ENCODE measurements around the gene TYW1. TPM values are rescaled to one million over a fixed set of nuclear protein-coding genes. Genes with fewer than 3 reads are reported as not detected.
"Not testable (repeated sequence)": the region's sequence is repeated elsewhere in the genome, so short reads cannot be mapped to it uniquely, and the experiment has no call there.

Gene TYW1
- total RNA-seq, 1 donor from 2014 or later, result 14.0 TPM

DNA sequence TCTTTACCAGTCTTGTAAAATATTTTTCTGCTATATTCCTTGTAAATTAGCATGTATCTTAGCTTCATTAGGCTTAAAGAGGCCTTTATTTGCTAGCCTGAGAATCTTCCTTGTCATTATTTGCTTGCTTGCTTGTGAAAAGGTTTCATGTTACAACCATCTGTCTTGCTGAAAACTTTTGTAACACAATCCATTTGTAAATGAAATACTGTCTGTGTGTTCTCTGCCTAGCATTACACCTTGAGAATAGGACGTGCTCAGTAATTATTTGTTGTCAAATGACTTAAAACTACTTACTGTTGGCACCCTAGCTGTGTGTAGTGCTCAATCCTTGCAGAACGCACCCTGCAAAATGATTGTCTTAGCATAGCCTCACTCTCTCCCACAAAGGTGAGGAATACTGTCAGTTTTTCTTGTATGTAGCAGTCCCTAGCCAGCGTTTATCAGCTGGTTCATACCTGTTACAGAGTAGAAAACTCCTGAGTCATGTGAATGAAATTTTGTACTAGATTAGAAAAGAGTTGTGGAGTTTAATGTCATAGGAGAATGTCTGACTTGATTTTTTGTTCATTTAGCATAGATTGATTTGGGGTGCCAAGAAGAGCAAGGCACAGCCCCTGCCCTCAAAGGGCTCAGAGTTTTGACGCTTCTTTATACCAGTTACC is 193.3 kb downstream of the TYW1 start:
- not testable (repeated sequence) for DNase-seq (ENCODE audit: low spot score)

DNA sequence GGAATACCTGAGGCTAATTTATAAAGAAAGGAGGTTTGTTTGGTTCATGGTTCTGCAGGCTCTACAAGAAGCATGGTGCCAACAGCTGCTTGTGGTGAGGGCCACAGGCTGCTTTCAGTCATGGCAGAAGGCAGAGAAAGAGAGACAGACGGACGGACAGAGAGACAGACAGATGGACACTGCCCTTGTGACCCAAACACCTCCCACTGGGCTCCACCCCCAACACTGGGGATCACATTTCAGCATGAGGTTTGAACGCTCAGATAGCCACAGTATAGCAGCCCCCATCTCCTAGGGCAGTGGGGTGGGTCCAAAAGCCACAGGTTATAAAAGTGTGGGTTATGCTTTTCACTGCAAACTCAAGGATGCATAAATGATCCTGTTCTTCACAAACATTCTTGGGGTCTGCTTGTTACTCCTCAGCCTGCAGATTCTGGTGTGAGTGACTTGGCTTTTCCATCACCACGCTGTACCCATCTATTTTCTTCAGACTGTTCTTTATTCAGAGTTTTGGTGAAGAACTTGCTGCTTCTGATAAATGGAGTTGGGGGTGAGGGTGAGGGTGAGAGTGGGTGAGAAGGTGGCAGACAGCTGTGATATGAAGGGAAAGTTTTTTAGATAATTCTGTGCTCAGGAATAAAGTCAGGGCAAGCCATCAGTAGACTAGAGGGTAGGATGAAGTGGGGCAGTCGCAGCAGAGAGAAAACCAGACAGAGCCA is 194.5 kb downstream of the TYW1 start:
- not testable (repeated sequence) for DNase-seq (ENCODE audit: low spot score)

DNA sequence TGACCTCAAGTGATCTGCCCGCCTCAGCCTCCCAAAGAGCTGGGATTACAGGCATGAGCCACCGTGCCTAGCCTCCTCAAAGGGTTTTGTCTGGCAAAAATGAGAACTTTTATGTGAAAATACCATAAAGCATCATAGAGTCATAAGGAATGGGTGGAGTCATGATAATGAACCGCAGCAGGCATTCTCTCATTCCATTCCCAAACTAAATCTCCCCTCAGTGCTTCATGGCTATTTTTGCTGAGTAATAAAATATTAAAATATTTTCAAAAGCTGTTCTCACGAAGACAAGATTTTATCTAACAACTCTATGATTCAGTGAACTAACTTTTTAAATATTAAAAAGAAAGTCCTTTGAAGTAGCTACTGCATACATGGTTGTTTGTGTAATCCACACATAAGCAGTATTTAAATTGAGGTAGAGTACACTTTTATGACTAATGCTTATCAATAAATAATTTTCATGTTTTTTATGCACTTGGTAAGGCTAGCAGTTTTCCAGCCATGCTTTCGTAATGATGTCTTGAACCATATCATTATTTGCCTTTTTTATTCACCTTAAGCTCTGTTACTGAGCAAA is 195.6 kb downstream of the TYW1 start:
- DNase-seq (ENCODE audit: low spot score), result not testable (repeated sequence)

DNA sequence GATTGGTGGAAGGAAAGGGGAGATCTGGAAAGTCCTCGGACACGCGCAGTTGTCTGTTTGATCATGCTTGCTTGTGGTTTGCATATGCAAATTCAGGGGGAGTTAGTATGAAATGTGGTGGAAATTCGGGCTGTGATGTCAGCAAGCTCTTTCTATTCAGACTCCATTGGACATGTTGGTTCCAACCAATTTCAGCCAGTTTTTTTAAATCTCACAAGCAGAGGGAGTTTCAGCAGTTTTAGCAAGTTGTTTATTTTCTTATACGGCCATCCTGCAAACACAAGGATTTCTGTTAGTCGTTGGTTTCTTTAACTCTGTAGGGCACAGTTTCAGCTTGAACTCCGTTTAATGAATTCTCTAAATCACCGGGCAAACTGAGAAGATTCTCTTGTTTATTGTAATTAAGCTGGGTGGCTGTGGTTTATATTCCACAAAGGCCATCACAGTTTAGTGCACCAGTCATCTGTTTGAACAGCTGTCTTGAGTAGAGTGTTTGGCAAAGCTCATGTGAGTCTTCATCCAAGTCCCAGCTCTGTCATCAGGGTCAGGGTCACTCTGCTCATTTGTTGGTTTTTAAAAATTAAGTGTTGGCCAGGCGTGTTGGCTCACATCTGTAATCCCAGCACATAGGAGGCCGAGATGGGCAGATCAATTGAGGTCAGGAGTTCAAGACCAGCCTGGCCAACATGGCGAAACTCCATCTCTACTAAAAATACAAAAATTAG is 196.4 kb downstream of the TYW1 start:
- not testable (repeated sequence) for DNase-seq (ENCODE audit: low spot score)

DNA sequence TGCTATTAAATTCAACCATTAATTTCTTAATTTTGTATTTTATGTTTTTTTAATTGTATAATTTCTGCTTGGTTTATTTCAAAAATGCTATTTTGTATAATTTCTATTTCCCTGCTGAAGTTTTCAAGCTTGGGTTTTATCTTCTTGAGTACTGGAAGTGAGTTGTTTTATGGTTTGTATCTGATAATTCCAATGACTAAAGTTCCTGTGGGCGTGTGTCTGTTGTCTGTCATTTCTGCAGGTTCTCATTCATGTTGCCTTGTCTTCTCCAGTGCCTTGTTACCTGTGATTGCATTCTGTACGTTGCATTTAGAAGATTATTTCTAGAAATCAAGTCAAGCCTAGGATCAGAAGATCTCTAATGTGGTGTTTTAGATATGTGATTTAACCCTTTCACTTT is 199.5 kb downstream of the TYW1 start:
- DNase-seq (ENCODE audit: low spot score), result not testable (repeated sequence)

DNA sequence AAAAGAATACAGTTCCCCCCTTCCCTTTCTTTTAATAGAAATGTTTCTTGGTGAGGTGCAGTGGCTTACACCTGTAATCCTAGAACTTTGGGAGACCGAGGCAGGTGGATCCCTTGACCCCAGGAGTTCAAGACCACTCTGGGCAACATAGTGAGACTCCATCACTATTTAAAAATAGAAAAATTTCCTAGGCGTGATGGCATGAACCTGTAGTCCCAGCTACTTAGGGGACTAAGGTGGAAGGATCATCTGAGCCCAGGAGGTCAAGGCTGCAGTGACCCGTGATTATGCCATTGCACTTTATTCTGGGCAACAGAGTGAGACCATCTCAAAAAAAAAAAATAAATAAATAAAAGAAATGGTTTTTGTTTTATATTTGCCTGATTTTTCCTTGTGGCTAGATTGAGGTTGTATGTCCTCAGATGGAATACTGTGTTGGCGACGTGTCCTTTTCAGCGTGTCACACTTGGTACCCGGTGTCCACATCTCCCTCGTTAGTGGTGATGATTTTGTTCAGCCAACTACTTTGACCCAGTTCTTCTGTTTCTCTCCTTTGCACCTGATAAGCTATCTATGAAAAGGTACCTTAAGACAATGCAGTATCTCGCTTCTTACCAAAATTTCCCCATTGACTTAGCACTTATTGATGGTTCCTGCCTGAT is 202.4 kb downstream of the TYW1 start:
- not testable (repeated sequence) for DNase-seq (ENCODE audit: low spot score)

DNA sequence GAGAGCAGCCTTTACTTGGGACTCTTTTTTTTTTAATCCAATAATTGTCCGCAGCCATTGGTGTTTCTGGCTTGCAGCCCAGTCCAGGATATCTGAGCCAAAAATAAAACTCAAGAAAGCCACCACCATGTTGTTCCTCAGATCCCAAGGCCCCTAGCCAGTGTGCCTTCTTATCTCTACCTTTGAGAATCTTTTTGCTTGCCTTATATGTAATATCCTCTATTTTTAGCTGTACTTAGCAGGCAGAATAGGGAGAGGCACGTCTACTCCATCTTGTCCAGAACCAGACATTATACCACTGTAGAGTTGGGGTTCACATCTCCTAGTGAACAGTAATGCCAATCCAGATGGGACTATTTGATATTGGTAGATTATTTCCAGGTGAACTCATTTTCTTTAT is 209.1 kb downstream of the TYW1 start:
- DNase-seq (ENCODE audit: low spot score), result not testable (repeated sequence)

DNA sequence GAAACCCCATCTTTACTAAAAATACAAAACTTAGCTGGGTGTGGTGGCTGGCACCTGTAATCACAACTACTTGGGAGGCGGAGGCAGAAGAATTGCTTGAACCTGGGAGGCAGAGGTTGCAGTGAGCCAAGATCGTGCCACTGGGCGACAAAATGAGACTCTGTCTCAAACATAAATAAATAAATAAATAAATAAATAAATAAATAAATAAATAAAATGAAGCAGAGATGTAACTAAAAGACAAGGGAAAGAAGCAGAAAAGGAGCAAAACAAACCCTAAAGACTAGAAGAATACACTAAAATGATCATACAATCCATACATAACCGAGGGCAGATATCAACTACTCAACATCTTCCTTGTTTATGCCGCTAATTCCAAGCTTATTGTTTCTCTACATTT is 209.8 kb downstream of the TYW1 start:
- no peak for DNase-seq (ENCODE audit: low spot score)

DNA sequence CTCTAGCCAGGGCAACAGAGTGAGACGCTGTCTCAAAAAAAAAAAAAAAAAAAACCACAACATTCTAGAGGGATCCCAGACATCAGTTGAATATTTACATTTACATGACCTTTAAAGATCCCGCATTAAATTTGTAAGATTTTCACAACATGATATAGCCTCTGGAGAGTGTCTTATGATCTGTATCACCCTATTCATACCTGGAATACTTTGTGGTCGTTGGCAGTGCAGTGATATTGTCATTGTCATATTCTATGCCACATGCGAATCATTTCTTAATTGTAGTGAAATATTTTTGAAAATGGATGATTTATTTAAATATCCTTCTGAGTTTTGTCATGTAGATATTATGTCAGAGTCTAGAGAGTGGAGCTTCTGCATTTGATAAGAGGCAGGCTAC is 212.0 kb downstream of the TYW1 start:
- not testable (repeated sequence) for DNase-seq (ENCODE audit: low spot score)

DNA sequence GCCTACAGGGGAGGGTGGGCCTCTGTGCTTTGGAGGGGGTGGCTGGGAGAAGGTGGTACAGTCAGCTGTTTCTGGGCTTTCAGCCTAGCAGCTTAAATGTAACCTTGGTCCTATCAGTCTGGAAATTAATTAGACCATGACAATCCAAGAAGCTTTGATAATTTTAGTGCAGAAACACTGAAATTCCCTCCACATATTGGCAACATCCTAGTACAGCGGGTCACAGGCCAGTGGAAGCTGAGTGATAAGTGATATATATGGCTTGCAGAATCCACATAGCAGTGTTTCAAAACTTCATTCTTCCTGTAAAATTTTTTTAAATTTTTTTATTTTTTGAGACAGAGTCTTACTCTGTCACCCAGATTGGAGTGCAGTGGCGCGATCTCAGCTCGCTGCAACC is 212.6 kb downstream of the TYW1 start:
- DNase-seq (ENCODE audit: low spot score), result no peak

DNA sequence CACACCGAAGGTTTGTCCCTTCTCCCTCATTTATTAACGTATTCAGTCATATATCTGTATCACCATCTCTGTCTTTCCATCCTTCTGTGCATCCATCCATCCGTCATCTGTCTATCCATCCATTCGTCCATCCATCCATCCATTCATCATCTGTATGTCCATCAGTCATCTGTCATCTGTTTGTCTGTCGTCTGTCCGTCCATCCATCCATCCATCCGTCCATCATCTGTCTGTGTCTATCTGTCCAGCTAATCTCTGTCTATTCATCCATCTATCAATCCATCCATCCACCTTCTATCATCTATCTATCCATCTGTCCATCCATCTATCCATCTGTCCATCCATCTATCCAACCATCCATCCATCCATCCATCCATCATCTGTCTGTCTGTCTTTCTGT is 213.9 kb downstream of the TYW1 start:
- no peak for DNase-seq (ENCODE audit: low spot score)

DNA sequence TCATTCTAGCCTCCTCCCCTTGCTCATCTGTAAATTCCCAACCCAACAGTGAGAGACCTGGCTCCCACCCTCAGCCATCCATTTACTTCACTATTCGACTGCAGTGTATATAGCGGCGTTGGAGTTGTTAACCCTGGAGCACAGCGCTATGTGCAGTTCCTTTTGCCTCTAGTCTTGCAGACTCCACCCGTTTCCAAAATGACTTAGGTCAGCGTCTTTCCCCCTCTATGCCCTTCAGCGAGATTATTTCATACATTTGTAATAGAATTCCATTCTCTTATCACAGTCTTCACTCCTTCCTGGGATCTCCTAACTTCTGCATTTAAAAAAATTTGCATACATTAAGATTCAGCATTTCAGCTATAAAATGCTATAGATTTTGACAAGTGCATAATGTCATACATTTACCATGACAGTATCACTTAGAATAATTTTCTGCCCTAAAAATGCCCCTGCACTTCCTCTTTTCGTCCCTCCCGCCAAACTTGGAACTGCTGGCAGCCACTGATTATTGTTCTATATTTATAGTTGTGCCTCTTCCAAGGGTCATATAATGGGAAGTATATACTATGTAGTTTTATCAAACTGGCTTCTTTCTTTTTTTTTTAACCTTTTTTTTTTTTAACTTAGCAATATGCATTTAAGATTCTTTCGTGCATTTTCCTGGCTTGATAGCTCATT is 215.2 kb downstream of the TYW1 start:
- not testable (repeated sequence) for DNase-seq (ENCODE audit: low spot score)

DNA sequence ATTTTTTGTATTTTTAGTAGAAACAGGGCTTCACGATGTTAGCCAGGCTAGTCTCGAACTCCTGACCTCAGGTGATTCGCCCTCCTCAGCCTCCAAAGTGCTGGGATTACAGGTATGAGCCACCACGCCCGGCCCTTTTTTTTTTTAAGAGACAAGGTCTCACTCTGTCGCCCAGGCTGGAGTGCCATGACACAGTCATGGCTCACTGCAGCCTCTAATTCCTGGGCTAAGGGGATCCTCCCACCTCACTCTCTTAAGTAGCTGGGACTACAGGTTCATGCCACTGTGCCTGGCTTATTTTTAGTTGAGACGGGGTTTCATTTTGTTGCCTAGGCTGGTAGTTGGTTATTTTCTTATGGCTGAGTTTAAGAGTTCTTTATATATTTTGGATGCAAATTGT is 216.4 kb downstream of the TYW1 start:
- DNase-seq (ENCODE audit: low spot score), result not testable (repeated sequence)

DNA sequence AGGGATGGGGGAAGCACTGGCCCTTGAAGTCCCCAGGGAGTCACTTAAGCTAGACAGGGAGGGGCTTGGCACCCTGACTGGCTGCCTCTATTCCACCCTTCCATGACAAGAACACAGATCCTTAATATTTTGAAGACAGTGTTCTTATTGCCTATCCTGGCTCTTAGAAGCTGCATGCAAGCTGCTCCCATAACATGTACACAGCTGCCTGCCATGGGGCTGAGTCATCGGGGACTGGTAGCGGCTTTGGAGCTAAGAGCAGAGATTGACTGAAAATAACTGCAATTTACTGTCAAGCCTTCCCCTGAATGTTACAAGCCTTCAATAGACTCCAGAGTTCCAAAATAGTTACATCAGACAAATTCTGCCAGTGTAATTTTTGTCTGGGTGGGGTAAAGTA is 226.9 kb downstream of the TYW1 start:
- DNase-seq (ENCODE audit: low spot score), result not testable (repeated sequence)

DNA sequence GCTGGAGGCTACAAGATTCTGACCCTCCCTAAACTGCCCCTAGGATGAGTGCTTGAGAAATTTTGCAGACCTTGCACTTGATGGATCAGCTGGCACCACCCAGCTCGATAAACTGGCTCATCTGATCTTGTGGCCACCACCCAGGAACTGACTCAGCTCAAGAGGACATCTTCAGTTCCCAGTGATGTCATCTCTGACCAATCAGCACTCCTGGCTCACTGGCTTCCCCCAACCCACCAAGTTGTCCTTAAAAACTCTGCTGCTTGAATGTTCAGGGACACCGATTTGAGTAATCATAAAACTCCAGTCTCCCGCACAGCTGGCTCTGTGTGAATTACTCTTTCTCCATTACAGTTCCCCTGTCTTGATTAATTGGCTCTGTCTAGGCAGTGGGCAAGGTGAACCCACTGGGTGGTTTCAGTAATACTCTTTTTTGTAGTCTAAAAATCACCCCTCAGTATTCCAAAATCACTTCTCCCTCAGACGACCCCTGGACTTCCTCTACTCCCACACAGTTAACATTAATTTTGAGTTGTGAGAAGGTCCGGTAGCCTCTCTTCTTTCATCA is 229.8 kb downstream of the TYW1 start:
- not testable (repeated sequence) for DNase-seq (ENCODE audit: low spot score)

DNA sequence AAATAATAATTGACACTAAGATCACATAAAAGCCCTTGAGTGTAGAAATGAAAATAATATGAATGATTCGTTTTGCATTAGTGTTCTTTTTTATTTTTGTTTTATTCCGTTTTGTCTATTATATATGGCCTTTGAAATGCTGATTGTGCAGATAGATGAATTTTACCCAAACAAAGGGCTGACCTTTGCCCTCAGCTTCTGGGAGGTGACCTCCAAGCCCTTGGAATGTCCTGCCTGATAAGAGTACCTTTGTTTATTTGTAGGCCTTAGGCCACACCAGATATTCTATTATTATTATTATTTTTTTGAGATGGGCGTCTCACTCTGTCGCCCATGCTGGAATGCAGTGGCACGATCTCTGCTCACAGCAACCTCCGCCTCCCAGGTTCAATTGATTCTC is 230.3 kb downstream of the TYW1 start:
- not testable (repeated sequence) for DNase-seq (ENCODE audit: low spot score)

DNA sequence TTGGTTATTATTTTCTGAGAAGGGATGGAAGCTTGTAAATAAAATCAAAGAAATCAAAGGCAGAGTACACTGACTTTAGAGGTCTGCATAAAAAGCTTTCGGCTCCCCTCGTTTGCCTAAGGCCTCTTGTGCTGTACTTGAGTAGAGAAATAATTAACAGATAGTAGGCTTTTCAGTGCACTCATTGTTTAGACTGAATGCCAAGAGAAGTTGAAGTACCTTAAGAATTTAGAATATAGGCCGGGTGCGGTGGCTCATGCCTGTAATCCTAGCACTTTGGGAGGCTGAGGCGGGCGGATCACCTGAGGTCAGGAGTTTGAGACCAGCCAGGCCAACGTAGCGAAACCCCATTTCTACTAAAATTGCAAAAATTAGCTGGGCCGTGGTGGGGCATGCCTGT is 232.4 kb downstream of the TYW1 start:
- DNase-seq (ENCODE audit: low spot score), result not testable (repeated sequence)

DNA sequence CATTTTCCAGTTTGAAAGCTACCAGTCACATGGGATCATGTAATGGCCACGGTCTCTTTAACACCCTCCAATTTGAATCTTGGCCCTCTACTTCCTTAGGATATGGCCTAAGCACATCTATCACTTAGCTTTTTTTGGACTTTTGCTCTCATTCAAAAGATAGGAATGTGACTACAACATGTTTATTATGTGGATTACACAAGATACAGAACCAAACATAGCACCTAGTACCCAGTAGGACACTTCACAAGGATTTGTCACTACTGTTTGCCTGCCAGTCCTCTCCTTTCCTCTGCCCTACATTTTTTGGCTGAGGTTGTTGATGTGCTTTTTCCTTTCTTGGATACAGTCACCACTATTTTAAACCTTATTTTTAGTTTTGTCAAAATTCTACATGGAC is 233.4 kb downstream of the TYW1 start:
- not testable (repeated sequence) for DNase-seq (ENCODE audit: low spot score)

DNA sequence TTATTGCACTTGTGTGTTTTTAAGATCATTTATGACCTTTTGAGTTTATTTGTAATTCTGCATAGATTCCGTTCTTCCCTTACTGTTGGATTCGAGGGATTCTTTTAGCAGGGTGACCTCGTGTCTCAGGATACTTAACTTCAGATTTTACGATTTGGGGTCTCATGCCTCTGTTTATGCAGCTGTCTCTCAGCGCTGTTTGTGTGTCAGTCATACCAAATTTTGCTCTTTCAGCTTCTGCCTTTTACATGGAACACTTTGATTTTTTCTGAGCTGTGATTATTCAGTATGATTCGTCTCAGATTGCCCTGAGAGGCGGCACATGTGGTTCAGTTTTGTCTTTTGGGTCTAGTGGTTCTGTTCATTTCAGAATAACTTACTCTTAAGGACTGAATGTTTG is 236.9 kb downstream of the TYW1 start:
- DNase-seq (ENCODE audit: low spot score), result not testable (repeated sequence)

DNA sequence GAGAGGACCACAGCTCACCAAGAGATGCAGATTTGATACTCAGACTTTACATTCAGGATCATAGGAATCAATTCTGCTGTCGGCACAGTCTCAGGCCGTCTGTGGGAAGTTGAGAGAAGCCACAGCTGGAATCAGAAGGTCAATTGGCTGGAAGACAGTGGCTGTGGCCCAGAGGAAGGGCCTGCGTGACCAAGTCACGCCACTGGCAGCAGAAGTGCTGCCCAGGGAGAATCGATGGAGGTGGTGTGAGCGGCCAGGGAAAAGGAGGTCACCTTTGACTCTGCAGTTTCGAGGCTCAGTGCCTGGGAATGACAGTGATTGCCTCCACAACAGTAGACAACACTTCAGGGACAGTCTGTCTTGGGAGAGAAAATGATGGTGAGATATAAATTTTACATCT is 239.6 kb downstream of the TYW1 start:
- not testable (repeated sequence) for DNase-seq (ENCODE audit: low spot score)

DNA sequence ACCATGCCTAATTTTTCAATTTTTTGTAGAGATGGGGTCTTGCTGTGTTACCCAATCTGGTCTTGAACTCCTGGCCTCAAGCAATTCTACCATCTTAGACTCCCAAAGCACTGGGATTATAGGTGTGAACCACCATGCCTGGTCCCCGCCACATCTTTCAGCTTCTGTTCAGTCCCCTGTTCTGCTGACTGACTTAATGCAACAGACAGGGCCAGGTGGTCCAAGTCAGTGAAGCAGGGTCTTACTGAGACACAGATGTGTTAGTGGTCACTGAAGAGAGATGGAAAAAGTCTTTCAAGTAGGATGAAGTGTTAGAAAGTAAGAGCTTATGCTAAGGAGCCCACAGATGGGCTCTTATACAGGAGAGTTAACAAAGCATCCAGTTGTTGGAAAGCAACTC is 246.2 kb downstream of the TYW1 start:
- DNase-seq (ENCODE audit: low spot score), result not testable (repeated sequence)

Data from mucosa of gallbladder (tissue), 1 donor.